NCI-H82 treated with DMSO at 0.1 percent for 48 hours (cell line): ENCODE results near the gene SWT1.

ENCODE experiments used
- DNase-seq: peaks from one replicate; lab custom pipeline; 2025; ENCODE audit not compliant: unreplicated experiment; lab: John Stamatoyannopoulos, UW

Gene SWT1

GRCh38 chr1:185156854-185157598 lies at the start of gene SWT1, which contains the start of gene TRMT1L:
SWT1 (plus strand) TSS chr1:185157167; CDS start chr1:185160842, 3,675 bp downstream.
TRMT1L (minus strand) TSS chr1:185156953; CDS start chr1:185156712, 241 bp downstream.
- peak; percentile 100 for DNase-seq

GRCh38 chr1:185108321-185108720 lies 48.6 kb upstream of the SWT1 start:
- no peak for DNase-seq

GRCh38 chr1:185110145-185110544 lies 46.8 kb upstream of the SWT1 start:
- no peak for DNase-seq

GRCh38 chr1:185111873-185112272 lies 45.1 kb upstream of the SWT1 start:
- no peak for DNase-seq

GRCh38 chr1:185112356-185112755 lies 44.6 kb upstream of the SWT1 start:
- DNase-seq = no peak

- no peak for DNase-seq
Measured at GRCh38 chr1:185129708-185130107, 27.3 kb upstream of the SWT1 start.

- DNase-seq = no peak
Measured at GRCh38 chr1:185132534-185132933, 24.4 kb upstream of the SWT1 start.

GRCh38 chr1:185137896-185138545 lies 18.9 kb upstream of the SWT1 start:
- no peak for DNase-seq

- no peak for DNase-seq
Measured at GRCh38 chr1:185139246-185139645, 17.7 kb upstream of the SWT1 start.

GRCh38 chr1:185144233-185144632 lies 12.7 kb upstream of the SWT1 start:
- DNase-seq = no peak

- no peak for DNase-seq
Measured at GRCh38 chr1:185151215-185151614, 5.8 kb upstream of the SWT1 start.

GRCh38 chr1:185152187-185152767 lies 4.7 kb upstream of the SWT1 start:
- no peak for DNase-seq

GRCh38 chr1:185154912-185155513 lies 2.0 kb upstream of the SWT1 start:
- no peak for DNase-seq

GRCh38 chr1:185155600-185156287 lies 1.2 kb upstream of the SWT1 start:
- DNase-seq = no peak

GRCh38 chr1:185156288-185156853 lies 596 bp upstream of the SWT1 start:
- DNase-seq = no peak

- DNase-seq = peak; percentile 81
Measured at GRCh38 chr1:185157599-185158412, 839 bp downstream of the SWT1 start.

GRCh38 chr1:185158800-185159199 lies 1.8 kb downstream of the SWT1 start:
- peak; percentile 20 for DNase-seq

GRCh38 chr1:185159966-185160365 lies 3.0 kb downstream of the SWT1 start:
- DNase-seq = no peak

GRCh38 chr1:185162491-185162890 lies 5.5 kb downstream of the SWT1 start:
- DNase-seq = no peak

- no peak for DNase-seq
Measured at GRCh38 chr1:185166106-185166505, 9.1 kb downstream of the SWT1 start.
